GM12892 (cell line): ENCODE measurements around the gene NAP1L5.

ENCODE experiments used
- POLR2AphosphoS5 ChIP-seq: IDR thresholded peaks from 2 replicates; pipeline ENCODE4 v1.6.1; 2011; ENCODE audit warnings: low read depth, low read length, control low read depth
- TAF1 ChIP-seq: IDR thresholded peaks from 2 replicates; pipeline ENCODE4 v1.6.1; 2011; ENCODE audit warnings: low read depth, mild to moderate bottlenecking, control low read depth, low read length, borderline replicate concordance

DNA sequence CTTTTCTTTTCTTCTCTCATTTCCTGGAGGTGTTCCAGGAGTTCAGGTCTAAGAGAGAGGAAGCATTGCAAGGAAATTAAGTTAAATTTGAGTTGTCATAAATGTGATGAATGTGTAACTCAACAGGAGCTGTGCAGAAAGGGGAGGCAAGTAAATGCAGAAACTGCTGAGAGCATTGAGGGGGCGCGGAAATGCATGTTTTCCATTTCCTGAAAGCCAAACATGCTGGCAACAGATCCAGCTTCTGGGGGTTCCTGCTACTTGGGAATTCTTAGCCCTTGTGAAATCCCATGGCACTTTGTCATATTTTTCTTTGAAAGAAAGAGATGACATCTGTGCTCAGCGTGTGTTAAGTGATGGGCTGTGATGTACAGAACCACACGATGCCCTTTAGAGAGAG is 33.8 kb upstream of the NAP1L5 start:
- TF ChIP-seq TAF1: no peak
- TF ChIP-seq POLR2AphosphoS5: no peak
